COLO829 (cell line): ENCODE results near the gene CCDC74B.
"Not testable (repeated sequence)": the region's sequence is repeated elsewhere in the genome, so short reads cannot be mapped to it uniquely, and the experiment has no call there.

Source experiments
- DNase-seq: peaks from one replicate; pipeline ENCODE4 v3.0.0; 2012; ENCODE audit warnings: low spot score

CCDC74B gene

GRCh38 chr2:130150181-130151144 is 5.6 kb upstream of the CCDC74B start:
- no peak for DNase-seq

GRCh38 chr2:130148515-130148914 is 3.6 kb upstream of the CCDC74B start:
- not testable (repeated sequence) for DNase-seq

- not testable (repeated sequence) for DNase-seq
Observed at GRCh38 chr2:130143266-130144039, 1.5 kb downstream of the CCDC74B start.

GRCh38 chr2:130142396-130143265 is 2.3 kb downstream of the CCDC74B start:
- DNase-seq, result not testable (repeated sequence)

- DNase-seq, result not testable (repeated sequence)
Observed at GRCh38 chr2:130141645-130142370, 3.1 kb downstream of the CCDC74B start.

- not testable (repeated sequence) for DNase-seq
Observed at GRCh38 chr2:130141002-130141401, 3.9 kb downstream of the CCDC74B start.

GRCh38 chr2:130140516-130140915 is 4.4 kb downstream of the CCDC74B start:
- DNase-seq, result not testable (repeated sequence)

- not testable (repeated sequence) for DNase-seq
Observed at GRCh38 chr2:130139331-130140280, 5.3 kb downstream of the CCDC74B start.

GRCh38 chr2:130138841-130139251 is 6.1 kb downstream of the CCDC74B start:
- DNase-seq, result not testable (repeated sequence)

- DNase-seq, result not testable (repeated sequence)
Observed at GRCh38 chr2:130138326-130138725, 6.6 kb downstream of the CCDC74B start.

GRCh38 chr2:130137118-130137517 is 7.8 kb downstream of the CCDC74B start:
- not testable (repeated sequence) for DNase-seq

GRCh38 chr2:130136546-130136945 is 8.4 kb downstream of the CCDC74B start:
- not testable (repeated sequence) for DNase-seq

- no peak for DNase-seq
Observed at GRCh38 chr2:130135692-130136541, 9.0 kb downstream of the CCDC74B start.

GRCh38 chr2:130129120-130129829 is 15.6 kb downstream of the CCDC74B start, which contains the start of gene POTEF:
POTEF (minus strand) TSS chr2:130129222; CDS start chr2:130120515, 8,707 bp downstream.
- DNase-seq, result not testable (repeated sequence)

- DNase-seq, result not testable (repeated sequence)
Observed at GRCh38 chr2:130128464-130128863, 16.4 kb downstream of the CCDC74B start.

- not testable (repeated sequence) for DNase-seq
Observed at GRCh38 chr2:130127726-130128125, 17.2 kb downstream of the CCDC74B start.

- DNase-seq, result not testable (repeated sequence)
Observed at GRCh38 chr2:130120924-130121323, 24.0 kb downstream of the CCDC74B start.
